Testis (tissue), 2 donors: ENCODE results near the gene DSC3.

ENCODE experiments used
- CTCF ChIP-seq, 3 experiments: fragments of 450-650 bp in 2 of 3; fragments of 200-600 bp in 1 of 3; sonication (generic) in 1 of 3; IDR thresholded peaks; one replicate each; pipeline ENCODE4 v1.5.1; 2016 to 2019; ENCODE audit warnings: antibody characterized with exemption in 3 of 3, mild to moderate bottlenecking in 2 of 3, moderate library complexity in 1 of 3
- POLR2A ChIP-seq: fragments of 450-650 bp; IDR thresholded peaks from one replicate; pipeline ENCODE4 v1.6.1; 2017; ENCODE audit warnings: antibody characterized with exemption, mild to moderate bottlenecking, moderate library complexity

DNA sequence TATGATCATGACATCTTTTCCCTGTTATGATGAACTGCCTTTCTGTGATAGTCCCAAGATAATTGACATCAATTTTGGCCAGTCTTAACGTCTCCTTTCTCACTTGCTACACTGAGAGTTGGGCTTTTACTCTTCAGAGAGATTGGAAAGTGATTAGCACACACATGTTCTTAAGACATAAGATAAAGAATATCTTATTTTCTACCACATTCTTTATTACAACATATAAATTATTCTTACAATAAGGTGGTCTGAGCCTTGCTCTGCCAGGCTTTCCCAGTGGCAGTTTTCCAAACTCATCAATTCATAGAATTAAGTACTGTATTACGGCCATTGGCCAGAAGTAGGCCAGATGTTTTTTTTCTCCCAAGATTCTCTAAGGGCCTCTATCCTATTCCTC, 5.7 kb upstream of the DSC3 start:
- no peak for TF ChIP-seq CTCF (IDR thresholded peaks at IDR 0.05)
- TF ChIP-seq POLR2A = no peak
